Dendritic cell treated with granulocyte-macrophage colony-stimulating factor and Interleukin-4, amounts not matched to agents 40 ng/mL and 50 ng/mL, for 4 days (primary cell): ENCODE data around the gene LRRC36.
"Not testable (repeated sequence)": the region's sequence is repeated elsewhere in the genome, so short reads cannot be mapped to it uniquely, and the experiment has no call there.

Source experiments
- H3K27ac Mint-ChIP-seq: one replicate; pipeline ENCODE4 v1.8.0; 2022; ENCODE audit warnings: mild to moderate bottlenecking, mixed read lengths
- H3K27me3 Mint-ChIP-seq: one replicate; pipeline ENCODE4 v1.8.0; 2022; ENCODE audit warnings: mild to moderate bottlenecking, mixed read lengths
- H3K36me3 Mint-ChIP-seq: one replicate; pipeline ENCODE4 v1.8.0; 2022; ENCODE audit warnings: low read depth, mixed read lengths
- H3K4me1 Mint-ChIP-seq: one replicate; pipeline ENCODE4 v1.8.0; 2022; ENCODE audit warnings: low read depth, mixed read lengths
- H3K4me3 Mint-ChIP-seq: one replicate; pipeline ENCODE4 v1.8.0; 2022; ENCODE audit warnings: mild to moderate bottlenecking, moderate library complexity, mixed read lengths
- H3K9me3 Mint-ChIP-seq: one replicate; pipeline ENCODE4 v1.8.0; 2022; ENCODE audit warnings: mixed read lengths
- intact Hi-C: fragments of 100-400 bp; cut with micrococcal nuclease; formaldehyde crosslinking; loops from one replicate; pipeline ENCODE4 v1.15.0; 2022

The LRRC36 gene

GRCh38 chr16:67403976-67404555, 77.5 kb downstream of the LRRC36 start:
- peaks cover 14% of the 10 kb centered on the region for H3K4me1 Mint-ChIP-seq
- no peak overlapping the region for H3K4me3 Mint-ChIP-seq
- no peaks in the 10 kb centered on the region for H3K9me3 Mint-ChIP-seq
- intact Hi-C loops = no loop called here
- peaks cover 40% of the 10 kb centered on the region for H3K27me3 Mint-ChIP-seq
- H3K27ac Mint-ChIP-seq = no peak overlapping the region
- H3K36me3 Mint-ChIP-seq = no peaks in the 10 kb centered on the region

DNA sequence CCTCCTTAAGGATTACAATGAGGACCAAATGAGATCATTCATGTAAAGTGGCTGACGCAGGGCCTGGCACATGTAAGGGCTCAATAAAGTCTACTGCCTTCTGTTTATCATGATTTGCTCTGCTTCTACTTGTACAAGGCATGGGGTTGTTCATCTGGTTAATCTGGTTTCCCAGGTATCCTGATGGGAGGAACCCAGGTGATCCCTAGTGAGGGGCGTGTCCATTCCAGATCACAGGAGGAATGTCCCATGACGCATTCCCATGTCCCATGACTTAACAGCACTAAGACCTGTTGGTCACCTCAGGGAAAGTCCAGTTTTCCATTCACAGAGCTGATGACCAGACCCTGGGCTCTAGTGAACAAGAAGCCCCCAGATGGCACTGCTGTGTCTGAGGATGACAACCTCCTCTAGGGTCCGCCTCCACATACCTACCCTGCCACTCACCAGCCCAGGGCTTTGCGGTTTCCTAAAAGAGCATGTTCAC, 78.2 kb downstream of the LRRC36 start:
- Mint-ChIP-seq H3K4me3 (no peak overlapping the region), H3K27ac (no peak overlapping the region), H3K4me1 (peaks cover 8% of the 10 kb centered on the region), H3K36me3 (no peaks in the 10 kb centered on the region), H3K9me3 (no peaks in the 10 kb centered on the region), H3K27me3 (peaks cover 33% of the 10 kb centered on the region)
- intact Hi-C loops = no loop called here

- Mint-ChIP-seq H3K36me3 (no peaks in the 10 kb centered on the region), H3K27ac (no peak overlapping the region), H3K4me1 (peaks cover 8% of the 10 kb centered on the region), H3K4me3 (no peak overlapping the region), H3K9me3 (no peaks in the 10 kb centered on the region), H3K27me3 (peaks cover 37% of the 10 kb centered on the region)
- intact Hi-C loops = no loop called here
Observed at GRCh38 chr16:67405336-67405735, 78.7 kb downstream of the LRRC36 start.

DNA sequence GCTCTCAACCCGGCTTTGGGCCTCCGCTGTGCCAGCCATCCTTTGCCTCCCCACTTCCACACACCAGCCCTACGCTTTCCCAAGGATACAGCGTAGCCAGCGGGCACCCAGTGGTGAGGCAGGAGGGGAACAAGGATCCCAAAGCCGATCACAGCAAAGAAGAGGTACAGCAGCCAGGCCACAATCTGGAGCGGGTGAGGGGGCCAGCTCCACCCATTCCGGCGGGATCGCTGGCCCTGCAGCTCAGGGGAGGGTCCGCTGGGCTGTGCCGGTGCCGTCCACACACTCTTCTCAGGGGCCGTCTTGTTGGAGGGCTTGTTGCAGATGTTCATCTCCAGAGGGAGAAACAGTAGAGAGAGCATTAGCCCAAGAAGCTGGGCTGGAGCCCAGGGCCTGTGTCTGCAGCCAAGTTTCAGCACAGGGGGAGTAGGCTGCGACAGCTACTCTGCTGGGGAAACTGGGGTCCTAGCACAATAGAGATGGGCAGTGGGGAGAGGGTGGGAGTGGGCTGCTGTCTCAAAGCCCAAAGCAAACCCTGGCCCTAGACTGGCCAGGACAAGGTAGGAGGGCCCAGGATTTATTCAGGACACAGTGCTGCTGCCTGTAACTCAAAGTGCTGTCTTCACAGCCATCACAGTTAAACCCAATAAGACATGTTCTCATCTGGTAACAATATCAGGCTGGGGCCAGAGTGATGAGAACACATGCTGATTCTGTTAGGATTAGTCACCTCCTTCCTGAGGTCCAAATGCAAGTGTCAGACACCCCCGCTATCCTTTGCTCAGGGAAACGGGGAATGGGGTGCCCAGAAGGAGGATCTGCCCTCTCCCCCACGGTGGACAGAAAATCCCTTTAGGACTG, 79.7 kb downstream of the LRRC36 start:
- no peak overlapping the region for H3K27ac Mint-ChIP-seq
- H3K4me3 Mint-ChIP-seq = no peak overlapping the region
- H3K27me3 Mint-ChIP-seq = peaks cover 29% of the 10 kb centered on the region
- H3K4me1 Mint-ChIP-seq = peaks cover 8% of the 10 kb centered on the region
- H3K9me3 Mint-ChIP-seq = no peaks in the 10 kb centered on the region
- H3K36me3 Mint-ChIP-seq = no peaks in the 10 kb centered on the region
- intact Hi-C loops = no loop called here

DNA sequence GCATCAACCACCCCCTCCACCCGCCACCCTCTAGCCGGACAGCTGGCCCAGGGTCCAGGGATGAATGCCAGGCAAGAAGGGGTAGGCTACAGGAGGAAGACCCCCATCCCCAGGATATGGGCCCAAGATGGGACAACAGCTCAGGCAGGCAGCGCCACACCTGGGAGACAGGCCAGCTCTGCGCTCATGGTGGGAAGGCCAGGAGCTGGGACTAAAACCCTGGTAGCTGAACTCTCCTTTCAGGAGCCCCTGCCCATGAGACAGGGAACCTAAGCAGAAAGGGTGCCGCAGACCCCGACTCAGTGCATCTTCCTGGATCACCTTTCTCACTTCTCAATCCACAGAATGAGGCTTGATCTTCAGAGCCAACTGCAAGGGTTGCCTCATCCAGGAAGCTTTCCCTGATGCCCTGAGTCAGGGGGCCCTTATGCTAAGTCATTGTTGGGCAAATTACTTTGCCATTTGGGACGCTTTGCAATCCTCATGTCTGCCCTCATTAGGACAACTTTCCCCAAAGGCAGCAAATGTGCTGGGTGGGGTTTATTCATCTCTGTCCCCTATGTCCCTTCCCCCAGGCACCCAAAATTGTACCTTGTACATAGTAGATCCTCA, 80.7 kb downstream of the LRRC36 start:
- no peaks in the 10 kb centered on the region for H3K36me3 Mint-ChIP-seq
- no peak overlapping the region for H3K27ac Mint-ChIP-seq
- peaks cover 22% of the 10 kb centered on the region for H3K27me3 Mint-ChIP-seq
- no peaks in the 10 kb centered on the region for H3K9me3 Mint-ChIP-seq
- H3K4me3 Mint-ChIP-seq = no peak overlapping the region
- peaks cover 8% of the 10 kb centered on the region for H3K4me1 Mint-ChIP-seq
- intact Hi-C loops = no loop called here

GRCh38 chr16:67407788-67408452, 81.3 kb downstream of the LRRC36 start:
- H3K36me3 Mint-ChIP-seq = no peaks in the 10 kb centered on the region
- H3K9me3 Mint-ChIP-seq = no peaks in the 10 kb centered on the region
- no peak overlapping the region for H3K27ac Mint-ChIP-seq
- intact Hi-C loops = no loop called here
- H3K4me3 Mint-ChIP-seq = no peak overlapping the region
- peaks cover 24% of the 10 kb centered on the region for H3K27me3 Mint-ChIP-seq
- H3K4me1 Mint-ChIP-seq = peaks cover 8% of the 10 kb centered on the region

DNA sequence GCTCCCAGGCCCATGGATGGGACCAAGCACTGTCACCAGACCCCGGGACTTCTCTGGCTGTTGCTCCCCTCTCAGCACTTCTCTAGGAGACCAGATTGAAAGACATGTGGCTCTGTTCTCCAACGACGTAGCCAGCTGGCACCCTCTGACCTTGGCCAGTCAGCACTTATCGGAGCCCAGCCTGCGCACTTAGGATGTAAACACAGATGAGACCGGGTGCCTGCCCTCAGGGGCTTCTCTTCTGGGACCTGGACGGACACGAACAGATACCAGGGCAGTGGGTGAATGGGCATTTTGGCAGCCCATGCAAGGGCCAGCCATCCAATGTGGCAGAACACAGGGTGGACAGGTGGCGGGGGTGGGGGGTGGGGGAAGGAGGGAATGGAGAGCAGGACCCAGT, 83.0 kb downstream of the LRRC36 start:
- Mint-ChIP-seq H3K27me3 (peaks cover 25% of the 10 kb centered on the region), H3K9me3 (no peaks in the 10 kb centered on the region), H3K4me3 (no peak overlapping the region), H3K4me1 (peaks cover 17% of the 10 kb centered on the region), H3K36me3 (no peaks in the 10 kb centered on the region), H3K27ac (no peak overlapping the region)
- intact Hi-C loops = loop anchor here (5.0 kb wide), 1 partner anchor 37 kb away; no protein-coding TSS in a partner anchor

DNA sequence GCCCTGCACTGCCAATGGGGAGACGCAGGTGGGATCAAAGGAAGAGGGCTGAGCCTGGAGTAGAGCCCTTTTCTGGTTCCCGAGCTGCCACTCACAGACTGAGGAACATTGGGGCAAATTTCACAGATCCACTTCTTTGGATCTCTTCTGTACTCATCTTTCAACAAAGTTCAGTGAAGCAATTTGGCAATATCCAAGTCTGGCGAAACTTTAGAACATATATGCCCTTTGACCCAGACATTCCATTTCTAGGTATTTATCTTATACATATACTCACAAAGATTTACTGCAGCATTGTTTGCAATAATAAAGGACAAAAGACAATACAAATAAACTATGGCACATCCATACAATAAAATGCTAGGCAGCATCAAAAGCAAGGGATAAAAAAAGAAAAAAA, 84.7 kb downstream of the LRRC36 start:
- H3K27me3 Mint-ChIP-seq = peaks cover 23% of the 10 kb centered on the region
- H3K9me3 Mint-ChIP-seq = no peaks in the 10 kb centered on the region
- no peaks in the 10 kb centered on the region for H3K36me3 Mint-ChIP-seq
- peaks cover 27% of the 10 kb centered on the region for H3K4me1 Mint-ChIP-seq
- no peak overlapping the region for H3K4me3 Mint-ChIP-seq
- intact Hi-C loops = loop anchor here (5.0 kb wide), 1 partner anchor 39 kb away; no protein-coding TSS in a partner anchor
- no peak overlapping the region for H3K27ac Mint-ChIP-seq

DNA sequence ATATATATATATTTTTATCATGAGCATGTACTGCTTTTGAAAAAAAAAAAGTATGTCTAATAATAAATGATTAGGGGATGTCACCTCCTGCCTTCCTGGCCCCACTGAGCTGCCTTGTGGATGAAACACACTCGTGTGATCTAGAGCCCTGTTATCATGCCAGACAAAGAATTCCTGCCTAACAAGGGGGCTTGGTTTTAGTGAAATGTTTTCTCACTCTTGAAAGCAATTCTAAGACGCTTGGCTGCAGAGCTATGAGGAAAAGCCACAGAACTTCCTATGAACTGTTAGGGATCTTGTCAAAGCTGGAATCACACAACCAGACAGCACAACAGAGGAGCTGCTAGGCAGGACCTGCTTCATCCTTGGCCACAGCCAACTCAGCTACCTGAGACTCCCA, 85.7 kb downstream of the LRRC36 start:
- H3K27ac Mint-ChIP-seq = no peak overlapping the region
- H3K36me3 Mint-ChIP-seq = no peaks in the 10 kb centered on the region
- peaks cover 32% of the 10 kb centered on the region for H3K27me3 Mint-ChIP-seq
- intact Hi-C loops = loop anchor here (5.0 kb wide), 1 partner anchor 40 kb away; no protein-coding TSS in a partner anchor
- H3K9me3 Mint-ChIP-seq = no peaks in the 10 kb centered on the region
- H3K4me3 Mint-ChIP-seq = no peak overlapping the region
- peaks cover 32% of the 10 kb centered on the region for H3K4me1 Mint-ChIP-seq

- intact Hi-C loops = loop anchor here (5.0 kb wide), 1 partner anchor 42 kb away; no protein-coding TSS in a partner anchor
- Mint-ChIP-seq H3K27me3 (peaks cover 41% of the 10 kb centered on the region), H3K27ac (peak overlapping the region; percentile 71), H3K4me3 (no peak overlapping the region), H3K4me1 (peaks cover 24% of the 10 kb centered on the region), H3K36me3 (no peaks in the 10 kb centered on the region), H3K9me3 (no peaks in the 10 kb centered on the region)
Observed at GRCh38 chr16:67413978-67414911, 87.6 kb downstream of the LRRC36 start.

DNA sequence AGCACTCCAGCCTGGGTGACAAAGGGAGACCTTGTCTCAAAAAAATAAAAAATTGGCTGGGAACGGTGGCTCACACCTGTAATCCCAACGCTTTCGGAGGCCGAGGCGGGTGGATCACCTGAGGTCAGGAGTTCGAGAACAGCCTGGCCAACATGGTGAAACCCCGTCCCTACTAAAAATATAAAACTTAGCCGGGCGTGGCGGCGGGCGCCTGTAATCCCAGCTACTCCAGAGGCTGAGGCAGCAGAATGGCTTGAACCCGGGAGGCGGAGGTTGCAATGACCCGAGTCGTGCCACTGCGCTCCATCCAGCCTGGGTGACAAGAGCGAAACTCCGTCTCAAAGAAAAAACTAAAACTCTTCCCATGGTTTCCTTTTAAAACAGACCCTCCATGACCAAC, 88.8 kb downstream of the LRRC36 start:
- H3K9me3 Mint-ChIP-seq, H3K36me3 Mint-ChIP-seq, intact Hi-C loops: not testable (repeated sequence)
- H3K4me1 Mint-ChIP-seq = peaks cover 24% of the 10 kb centered on the region
- peaks cover 44% of the 10 kb centered on the region for H3K27me3 Mint-ChIP-seq
- peak overlapping the region; percentile 18 for H3K27ac Mint-ChIP-seq
- peak overlapping the region; percentile 75 for H3K4me3 Mint-ChIP-seq

- Mint-ChIP-seq H3K27me3 (peaks cover 47% of the 10 kb centered on the region), H3K27ac (peak within 1 kb of the TSS; percentile 72), H3K4me1 (peaks cover 24% of the 10 kb centered on the region), H3K36me3 (no peaks in the 10 kb centered on the region), H3K4me3 (peak within 1 kb of the TSS; percentile 75), H3K9me3 (no peaks in the 10 kb centered on the region)
- intact Hi-C loops = no loop called here
Observed at GRCh38 chr16:67415872-67416793, 89.5 kb downstream of the LRRC36 start, which contains the start of gene ZDHHC1. Gene ZDHHC1, minus strand, starts transcription at chr16:67416477. Its CDS starts 8,702 bp downstream, at chr16:67407775.
